ENCODE measurements around the gene ZNF783.

ZNF783 gene

GRCh38 chr7:149302222-149302621 lies 40.2 kb downstream of the ZNF783 start:
- no peak for DNase-seq
- TF ChIP-seq CTCF (IDR thresholded peaks at IDR 0.05) = no peak
- Mint-ChIP-seq H3K4me3 (no peak overlapping the region), H3K27ac (no peak overlapping the region), H3K36me3 (ENCODE audit: low read depth) (peaks cover 5% of the 10 kb centered on the region), H3K27me3 (ENCODE audit: low read depth, poor library complexity) (peaks cover 8% of the 10 kb centered on the region), H3K9me3 (peaks cover 17% of the 10 kb centered on the region), H3K4me1 (no peaks in the 10 kb centered on the region)

- Mint-ChIP-seq H3K36me3 (ENCODE audit: low read depth) (peaks cover 5% of the 10 kb centered on the region), H3K4me3 (no peak overlapping the region), H3K27ac (no peak overlapping the region), H3K27me3 (ENCODE audit: low read depth, poor library complexity) (peaks cover 8% of the 10 kb centered on the region), H3K4me1 (no peaks in the 10 kb centered on the region), H3K9me3 (peaks cover 17% of the 10 kb centered on the region)
- no peak for TF ChIP-seq CTCF (IDR thresholded peaks at IDR 0.05)
- DNase-seq = no peak
Measured at GRCh38 chr7:149302865-149303264, 40.9 kb downstream of the ZNF783 start.

- H3K36me3 Mint-ChIP-seq (ENCODE audit: low read depth) = peaks cover under 1% of the 10 kb centered on the region
- peaks cover 8% of the 10 kb centered on the region for H3K27me3 Mint-ChIP-seq (ENCODE audit: low read depth, poor library complexity)
- peaks cover 10% of the 10 kb centered on the region for H3K9me3 Mint-ChIP-seq
- H3K4me3 Mint-ChIP-seq = no peak overlapping the region
- no peaks in the 10 kb centered on the region for H3K4me1 Mint-ChIP-seq
- no peak for TF ChIP-seq CTCF (IDR thresholded peaks at IDR 0.05)
- H3K27ac Mint-ChIP-seq = no peak overlapping the region
- DNase-seq = no peak
Measured at GRCh38 chr7:149304006-149304405, 42.0 kb downstream of the ZNF783 start.

GRCh38 chr7:149306854-149307253 lies 44.9 kb downstream of the ZNF783 start:
- Mint-ChIP-seq H3K36me3 (ENCODE audit: low read depth) (no peaks in the 10 kb centered on the region), H3K27ac (no peak overlapping the region), H3K9me3 (no peaks in the 10 kb centered on the region), H3K4me3 (no peak overlapping the region), H3K4me1 (no peaks in the 10 kb centered on the region), H3K27me3 (ENCODE audit: low read depth, poor library complexity) (no peaks in the 10 kb centered on the region)
- TF ChIP-seq CTCF (IDR thresholded peaks at IDR 0.05) = no peak
- DNase-seq = no peak

- Mint-ChIP-seq H3K9me3 (no peaks in the 10 kb centered on the region), H3K36me3 (ENCODE audit: low read depth) (no peaks in the 10 kb centered on the region)
Measured at GRCh38 chr7:149307775-149308501, 45.9 kb downstream of the ZNF783 start.

More at GRCh38 chr7:149307775-149308501, 45.9 kb downstream of the ZNF783 start:
- no peak for DNase-seq
- Mint-ChIP-seq H3K27ac (no peak overlapping the region), H3K27me3 (ENCODE audit: low read depth, poor library complexity) (no peaks in the 10 kb centered on the region), H3K4me1 (no peaks in the 10 kb centered on the region), H3K4me3 (no peak overlapping the region)
- no peak for TF ChIP-seq CTCF (IDR thresholded peaks at IDR 0.05)

Measured in nephron progenitor cell (in vitro differentiated cells).